Ecto neural progenitor cell (in vitro differentiated cells): Measurements from ENCODE around the gene DAB2IP.

ENCODE experiments used
- DNase-seq: peaks from one replicate; pipeline ENCODE4 v3.0.0-alpha.2; 2018; ENCODE audit warnings: low spot score

The DAB2IP gene

GRCh38 chr9:121645003-121645402 is 6.4 kb upstream of the DAB2IP start:
- no peak for DNase-seq

- no peak for DNase-seq
Observed at GRCh38 chr9:121645853-121646807, 5.3 kb upstream of the DAB2IP start.

DNA sequence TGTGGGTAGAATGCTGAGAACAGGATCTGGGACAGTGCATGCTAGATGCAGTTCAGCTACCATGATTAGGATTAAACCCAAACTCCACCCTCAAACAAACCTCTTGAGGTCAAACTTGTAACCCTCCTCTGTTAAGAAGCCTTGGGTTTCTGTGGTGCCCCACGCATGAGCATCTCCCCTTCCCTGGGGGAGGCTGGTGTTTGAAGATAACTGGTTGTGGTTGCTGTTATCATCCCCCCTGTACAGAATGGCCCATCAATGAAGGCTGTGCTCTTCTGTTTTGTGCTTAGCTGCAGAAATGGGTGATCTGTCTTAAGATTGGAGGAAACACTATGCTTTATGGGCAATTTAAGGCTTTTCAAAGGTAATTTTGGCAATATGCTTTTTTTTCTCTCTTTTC is 4.4 kb upstream of the DAB2IP start:
- DNase-seq = no peak

- no peak for DNase-seq
Observed at GRCh38 chr9:121648172-121648571, 3.3 kb upstream of the DAB2IP start.

DNA sequence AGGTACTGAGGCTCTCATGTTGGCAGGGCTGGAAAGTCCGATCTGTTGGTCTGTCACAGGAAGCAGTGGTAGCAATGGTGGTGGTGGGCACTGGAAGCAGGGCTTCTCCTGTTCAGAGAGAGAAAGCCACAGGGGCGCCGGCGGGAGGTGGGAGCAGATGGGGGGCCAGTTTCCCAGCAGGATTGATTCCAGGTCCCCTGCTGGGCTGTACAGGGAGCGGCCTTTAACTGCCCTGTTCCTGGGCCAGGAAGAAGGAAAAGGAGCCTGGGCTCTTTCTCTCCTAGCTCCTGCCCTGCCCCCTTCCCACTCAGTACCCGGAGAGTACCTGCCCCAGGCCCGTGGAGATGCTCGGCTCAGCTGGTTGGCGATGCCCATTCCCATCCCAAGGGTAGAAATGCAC is 2.6 kb upstream of the DAB2IP start:
- no peak for DNase-seq

- no peak for DNase-seq
Observed at GRCh38 chr9:121649476-121650216, 1.8 kb upstream of the DAB2IP start.

- DNase-seq = peak; percentile 92
Observed at GRCh38 chr9:121650217-121651007, 1.0 kb upstream of the DAB2IP start.

DNA sequence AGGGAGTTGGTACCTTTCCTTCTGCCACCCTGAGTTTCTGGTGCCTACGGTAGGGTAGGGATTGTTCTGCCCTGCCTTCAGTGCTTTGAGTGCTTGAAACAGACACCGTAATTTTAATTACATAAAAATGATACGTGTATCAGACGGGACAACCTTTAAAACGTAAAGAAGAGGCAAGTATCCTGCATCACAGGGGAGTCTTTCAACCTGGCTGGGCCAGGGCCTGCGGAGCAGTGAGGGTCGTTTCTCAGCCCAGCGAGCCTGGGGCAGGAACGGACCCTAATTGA is 483 bp upstream of the DAB2IP start:
- no peak for DNase-seq

GRCh38 chr9:121652021-121652837 is 795 bp downstream of the DAB2IP start:
- peak; percentile 70 for DNase-seq

DNA sequence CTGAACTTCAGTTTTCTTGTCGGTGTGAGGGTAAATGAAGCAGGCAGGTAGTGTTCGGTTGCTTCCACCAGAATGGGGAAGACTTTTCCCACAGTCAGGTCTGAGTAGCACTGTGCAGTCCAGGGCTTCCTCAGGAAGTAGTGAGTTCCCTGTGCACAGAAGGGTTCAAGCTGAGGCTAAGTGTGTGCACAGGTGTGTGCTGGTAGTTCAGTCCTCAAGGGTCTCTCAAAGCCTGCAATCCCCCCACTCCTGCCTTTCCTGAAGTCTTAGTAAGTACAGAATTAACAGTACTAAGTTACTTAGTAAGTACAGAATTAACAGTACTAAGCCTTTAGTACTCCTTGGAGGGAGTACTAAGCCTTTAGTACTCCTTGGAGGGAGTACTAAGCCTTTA is 1.4 kb downstream of the DAB2IP start:
- DNase-seq = no peak

DNA sequence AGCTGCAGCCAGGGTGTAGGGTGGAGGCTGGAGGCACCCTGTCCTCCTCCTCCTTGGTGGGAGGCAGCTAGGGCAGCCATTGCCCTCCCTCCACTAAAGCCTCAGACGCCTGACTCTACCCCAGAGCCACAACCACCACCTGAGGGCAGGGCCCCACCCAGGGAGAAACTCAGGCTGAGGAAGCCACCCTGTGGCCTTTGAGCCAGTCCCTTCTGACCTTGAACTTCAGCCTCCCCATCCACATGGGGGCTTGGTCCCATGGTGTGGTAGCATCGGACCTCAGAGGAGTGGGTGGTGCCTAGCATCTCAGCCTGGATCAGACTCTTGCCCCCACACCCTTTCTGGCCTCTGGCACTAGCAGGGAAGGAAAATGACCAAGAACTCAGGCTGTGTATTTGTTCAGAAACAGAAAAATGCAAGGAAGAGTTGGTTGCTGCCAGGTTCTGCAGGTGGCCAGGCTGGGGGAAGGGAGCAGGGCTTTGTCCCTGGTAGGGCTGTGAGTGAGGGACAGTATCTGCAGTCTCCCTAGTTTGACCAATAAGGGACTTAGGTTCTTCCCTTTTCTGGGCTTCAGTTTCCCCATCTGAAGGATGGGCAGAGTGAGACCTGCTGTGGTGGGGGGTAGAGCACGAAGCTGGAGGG is 3.2 kb downstream of the DAB2IP start:
- no peak for DNase-seq

DNA sequence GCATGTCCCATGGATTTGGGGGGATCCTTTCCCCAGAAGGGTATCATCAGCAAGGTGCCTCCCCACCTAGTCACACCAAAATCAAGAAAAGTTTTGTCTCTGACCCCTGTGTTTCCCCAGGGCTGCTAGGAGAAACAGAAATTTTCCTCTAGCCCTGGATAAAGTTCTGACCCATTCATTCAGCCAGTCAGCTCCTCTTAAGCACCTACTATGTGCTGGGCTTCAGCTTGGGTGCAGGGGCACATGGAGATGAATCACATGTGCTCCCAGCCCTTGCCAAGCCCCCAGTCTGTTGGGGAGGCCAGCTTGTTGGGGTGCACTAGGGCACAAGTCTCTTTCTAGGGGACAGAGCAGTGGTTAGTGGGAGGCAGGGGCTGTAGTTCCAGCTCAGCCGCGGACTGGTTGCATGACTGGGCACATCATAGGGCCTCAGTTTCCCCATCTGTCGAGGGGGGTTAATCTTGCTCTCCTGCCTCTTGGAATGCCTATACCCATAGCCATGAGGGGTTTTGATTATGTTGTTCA is 3.9 kb downstream of the DAB2IP start:
- DNase-seq = no peak

DNA sequence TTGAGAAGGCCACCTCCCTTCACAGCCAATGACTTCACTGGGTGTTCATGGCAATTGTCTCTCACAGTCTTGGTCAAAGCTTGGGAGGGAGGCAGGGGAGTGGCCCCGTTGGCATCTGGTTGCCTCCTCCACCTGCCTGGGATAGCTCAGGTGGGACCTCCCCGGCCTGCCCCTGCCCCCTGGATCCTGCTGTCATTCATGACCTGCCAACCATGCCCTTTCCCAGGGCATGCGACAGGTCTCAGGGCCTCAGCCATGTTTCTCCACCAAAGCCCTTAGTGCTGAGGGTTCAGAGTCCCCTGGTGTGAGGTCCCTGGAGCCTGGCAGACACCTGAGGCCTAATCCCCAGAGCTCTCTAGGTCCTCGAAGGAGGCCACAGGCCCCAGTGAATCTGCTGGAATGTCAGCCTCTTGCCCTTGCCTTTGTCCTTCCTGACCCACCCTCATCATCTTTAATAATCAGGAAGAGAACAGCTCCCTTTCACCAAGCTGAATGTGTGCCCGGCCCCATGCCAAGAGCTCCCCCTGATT is 5.6 kb downstream of the DAB2IP start:
- DNase-seq = no peak

DNA sequence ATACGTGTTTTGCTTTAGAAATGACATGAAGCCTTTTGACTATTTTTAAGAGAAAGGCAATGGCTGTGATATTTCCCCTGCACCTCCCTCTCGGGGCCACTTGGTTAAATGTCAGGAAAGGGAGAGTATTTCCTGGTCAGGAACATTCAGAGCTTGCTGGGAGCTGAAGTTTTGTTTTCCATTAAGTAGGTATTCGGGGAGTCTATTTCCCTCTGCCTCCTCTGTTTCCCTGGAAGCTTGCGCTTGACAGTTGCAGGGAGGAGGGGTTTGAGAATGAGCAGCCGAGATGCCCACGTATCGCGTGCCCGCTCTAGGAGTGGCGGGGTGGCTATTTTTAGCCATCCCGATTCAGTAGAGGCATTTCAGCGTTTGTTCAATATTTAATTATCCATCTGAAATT is 6.7 kb downstream of the DAB2IP start:
- no peak for DNase-seq

DNA sequence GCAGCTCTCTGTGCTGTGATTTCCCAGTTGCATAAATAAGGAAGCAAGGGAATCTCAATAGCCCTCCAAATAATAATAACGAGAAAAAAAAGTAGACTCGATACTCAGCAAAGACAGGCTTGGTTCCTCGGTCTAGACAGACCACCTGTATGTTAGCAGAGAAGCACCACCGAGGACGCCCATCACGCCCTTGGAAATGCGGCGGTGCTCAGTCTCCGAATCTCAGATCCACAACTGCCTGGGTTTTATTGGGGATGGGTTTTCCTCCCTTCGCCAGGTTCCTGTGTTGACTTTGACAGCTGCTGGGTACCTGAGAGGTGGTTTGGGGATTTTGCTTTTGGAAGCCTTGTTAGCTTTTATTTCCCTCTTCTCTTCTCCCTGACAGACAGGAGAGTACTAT is 7.2 kb downstream of the DAB2IP start:
- no peak for DNase-seq

- DNase-seq = no peak
Observed at GRCh38 chr9:121660367-121660766, 8.9 kb downstream of the DAB2IP start.

- no peak for DNase-seq
Observed at GRCh38 chr9:121660876-121661275, 9.4 kb downstream of the DAB2IP start.

- no peak for DNase-seq
Observed at GRCh38 chr9:121661328-121661727, 9.9 kb downstream of the DAB2IP start.

DNA sequence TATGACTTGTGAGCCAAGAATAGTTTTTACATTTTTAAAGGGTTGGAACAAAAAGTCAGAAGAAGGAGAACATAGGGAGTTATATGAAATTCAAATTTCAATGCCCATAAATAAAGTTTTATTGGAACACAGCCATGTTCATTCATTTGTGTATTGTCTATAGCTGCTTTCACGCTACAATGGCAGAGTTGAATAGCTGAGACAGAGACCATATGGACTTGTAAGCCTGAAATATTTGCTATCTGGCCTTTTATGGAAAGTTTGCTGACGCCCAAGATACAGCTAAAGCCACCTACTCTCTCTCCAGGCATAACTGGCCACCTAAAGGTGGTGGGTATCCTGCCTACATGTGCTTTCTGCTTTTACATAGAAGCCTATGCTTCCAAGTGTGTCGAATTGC is 10.9 kb downstream of the DAB2IP start:
- DNase-seq = no peak

DNA sequence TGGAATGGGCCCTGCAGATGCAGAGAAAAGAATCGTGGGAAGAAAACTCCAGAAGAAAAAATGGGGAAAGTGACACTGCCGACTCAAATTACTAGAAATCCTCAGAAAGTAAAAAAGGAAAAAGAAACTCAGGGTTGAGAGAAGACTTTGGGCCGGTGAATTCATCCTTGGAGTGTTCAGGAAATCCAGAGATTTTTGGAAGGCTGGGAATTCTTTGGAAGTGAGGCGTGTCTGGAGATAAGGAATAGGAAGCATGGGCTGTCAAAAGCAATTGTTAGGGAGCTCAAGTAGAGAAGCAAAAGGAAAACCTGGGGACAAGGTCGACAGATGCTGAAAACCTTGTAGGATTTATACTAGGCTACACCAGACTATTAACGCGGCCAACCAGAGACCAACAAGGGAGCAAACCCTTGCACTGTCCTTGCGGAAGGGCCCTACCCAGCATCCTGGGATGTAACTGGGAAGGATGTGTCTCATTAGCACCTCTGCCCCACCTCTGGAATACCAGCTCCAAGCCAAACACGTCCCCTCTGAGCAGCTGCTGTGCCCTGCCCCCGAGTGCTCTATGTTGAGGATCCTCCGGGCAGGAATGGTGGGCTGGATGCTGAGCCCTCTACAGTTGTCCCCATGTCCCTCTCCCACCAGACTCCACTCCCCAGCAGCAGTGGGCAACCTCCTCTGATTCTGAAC is 11.6 kb downstream of the DAB2IP start:
- DNase-seq = no peak
